OCI-LY7 (cell line): ENCODE results near the gene GMPR2.

Source experiments
- CTCF ChIP-seq: fragments of 200-600 bp; sonication (generic); conservative IDR thresholded peaks from 2 replicates; pipeline ENCODE4 v1.5.1; 2014; ENCODE audit warnings: mild to moderate bottlenecking, antibody characterized with exemption, low read length, moderate library complexity, mixed read lengths
- EZH2phosphoT487 ChIP-seq: fragments of 200-600 bp; sonication (generic); IDR thresholded peaks from 2 replicates; pipeline ENCODE4 v1.6.1; 2018; ENCODE audit warnings: low read depth, borderline replicate concordance, mild to moderate bottlenecking, mixed run types, antibody characterized with exemption, low read length, moderate library complexity, mixed read lengths

DNA sequence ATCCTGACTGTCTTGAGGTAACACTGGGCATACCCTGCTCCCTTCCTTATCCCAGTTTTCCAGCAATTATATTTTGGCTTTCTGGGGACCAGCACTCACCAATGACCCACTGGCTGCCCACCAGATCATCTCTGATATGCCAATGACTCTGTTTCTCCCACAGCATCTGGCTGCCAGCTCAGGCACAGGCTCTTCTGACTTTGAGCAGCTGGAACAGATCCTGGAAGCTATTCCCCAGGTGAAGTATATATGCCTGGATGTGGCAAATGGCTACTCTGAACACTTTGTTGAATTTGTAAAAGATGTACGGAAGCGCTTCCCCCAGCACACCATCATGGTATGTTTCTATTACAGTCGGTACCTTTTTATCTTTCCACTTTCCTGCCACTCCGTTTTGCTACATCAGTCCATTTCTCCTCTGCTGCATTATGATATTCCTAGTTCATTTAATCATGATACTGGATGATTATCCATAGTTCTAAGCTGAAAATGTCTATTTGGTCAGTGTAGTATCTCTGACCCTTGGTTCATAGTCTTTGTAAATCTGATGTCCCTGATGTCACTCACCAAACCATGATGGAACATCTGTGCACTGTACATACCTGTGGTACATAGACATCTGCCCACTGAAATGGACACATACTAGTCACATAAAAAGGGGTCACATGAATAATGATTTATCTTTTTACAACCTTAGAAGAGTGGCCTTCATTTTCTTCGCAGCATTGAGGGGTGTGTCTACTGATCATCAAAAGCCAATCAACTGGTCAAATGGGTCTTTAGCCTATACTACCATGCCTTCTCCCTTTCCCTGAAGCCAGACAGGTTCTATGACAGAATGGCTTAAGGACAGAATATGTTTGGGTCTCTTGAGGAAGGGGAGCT, 3.3 kb downstream of the GMPR2 start:
- TF ChIP-seq CTCF (no peak), EZH2phosphoT487 (no peak)
